Gastrocnemius medialis (tissue), 4 donors: Measurements from ENCODE around the gene PTK7.

Experiments used
- CTCF ChIP-seq, 5 experiments: fragments of 450-650 bp in 3 of 5; fragments of 200-600 bp in 2 of 5; sonication (generic) in 2 of 5; IDR thresholded peaks in 4 of 5; conservative IDR thresholded peaks in 1 of 5; 1 replicate in 4 of 5; 2 replicates in 1 of 5; pipeline ENCODE4 v1.5.1; 2016 to 2019; ENCODE audit warnings: antibody characterized with exemption in 5 of 5, mild to moderate bottlenecking in 3 of 5, moderate library complexity in 3 of 5
- POLR2A ChIP-seq, 2 donors: fragments of 450-650 bp; IDR thresholded peaks; one replicate each; pipeline ENCODE4 v1.6.1; 2017; ENCODE audit warnings: antibody characterized with exemption in 2 of 2, mild to moderate bottlenecking in 2 of 2, moderate library complexity in 2 of 2

- TF ChIP-seq CTCF (IDR thresholded peaks at IDR 0.05 in 4 of 5, conservative IDR thresholded peaks at IDR 0.05 in 1 of 5), result no peak
- TF ChIP-seq POLR2A (IDR thresholded peaks at IDR 0.05), result no peak
Observed at GRCh38 chr6:43159599-43159998, 83.5 kb downstream of the PTK7 start.
